GM19099 (cell line): ENCODE data around the gene STT3A.

ENCODE experiments used
- POLR2A ChIP-seq: IDR thresholded peaks from 3 replicates; pipeline ENCODE4 v1.6.1; 2011; ENCODE audit warnings: low read depth; ENCODE audit not compliant: insufficient read length; ENCODE audit errors: extremely low read depth

The STT3A gene

DNA sequence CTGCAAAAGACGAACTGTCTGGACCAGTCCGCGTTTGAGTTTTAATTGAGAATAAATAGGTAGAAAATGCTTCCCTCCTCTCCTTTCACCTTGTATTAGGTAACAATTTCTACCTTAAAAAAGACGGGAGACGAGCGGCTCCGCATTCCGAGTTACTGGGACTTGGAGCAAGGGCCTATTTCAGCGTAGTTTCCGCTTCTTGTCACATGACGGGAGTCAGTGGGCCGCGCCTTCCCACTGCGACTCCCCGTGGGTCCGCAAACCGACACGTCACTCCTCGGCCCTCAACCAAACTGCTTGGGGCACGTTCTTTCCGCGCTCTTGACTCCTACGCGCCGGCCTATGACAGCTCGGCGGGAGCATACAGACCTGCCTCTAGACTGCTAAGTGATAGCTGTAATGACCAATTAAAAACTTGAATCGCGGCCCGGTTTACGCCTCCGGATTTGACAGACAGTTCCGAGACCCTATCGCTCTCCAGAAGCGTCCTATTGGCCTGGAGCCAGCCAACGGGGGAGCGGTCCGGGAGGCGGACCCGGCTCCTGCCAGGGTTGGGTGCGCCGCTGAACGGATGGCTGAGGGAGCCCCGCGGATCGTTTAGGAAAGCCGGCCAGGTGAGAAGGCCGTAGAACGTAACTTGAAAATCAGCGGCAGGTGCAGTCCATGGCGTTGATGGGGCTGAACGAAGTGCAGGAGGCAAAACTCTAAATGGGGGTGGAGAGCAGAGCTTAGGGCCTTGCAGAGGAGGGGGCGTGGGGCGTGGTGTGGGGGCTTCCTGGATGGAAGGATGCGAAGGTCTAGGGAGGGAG lies at the start of gene STT3A:
TSS of gene STT3A (plus strand) at position 548 of the 809 bp plus-strand sequence. CDS start 3,064 bp downstream, outside the sequence.
- TF ChIP-seq POLR2A: peak; percentile 77

DNA sequence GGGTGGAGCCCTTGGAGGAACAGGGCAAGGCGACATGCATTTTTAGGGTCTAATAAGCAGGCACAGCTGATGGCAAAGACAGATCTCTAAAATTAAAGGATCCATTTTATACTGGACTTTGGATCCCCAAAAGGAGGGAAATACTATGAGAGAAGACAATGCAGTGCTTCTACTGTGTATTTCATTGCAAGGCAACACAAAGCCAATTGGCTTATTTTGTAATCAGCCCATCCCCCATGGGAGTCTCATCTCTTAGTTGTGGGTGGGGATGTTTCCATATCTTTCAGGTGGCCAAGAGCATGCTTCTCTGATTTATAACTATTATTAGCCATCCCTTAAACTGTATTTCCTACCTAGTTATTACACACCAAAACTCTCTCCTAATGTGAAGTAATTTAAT lies 41.9 kb upstream of the STT3A start:
- no peak for TF ChIP-seq POLR2A

DNA sequence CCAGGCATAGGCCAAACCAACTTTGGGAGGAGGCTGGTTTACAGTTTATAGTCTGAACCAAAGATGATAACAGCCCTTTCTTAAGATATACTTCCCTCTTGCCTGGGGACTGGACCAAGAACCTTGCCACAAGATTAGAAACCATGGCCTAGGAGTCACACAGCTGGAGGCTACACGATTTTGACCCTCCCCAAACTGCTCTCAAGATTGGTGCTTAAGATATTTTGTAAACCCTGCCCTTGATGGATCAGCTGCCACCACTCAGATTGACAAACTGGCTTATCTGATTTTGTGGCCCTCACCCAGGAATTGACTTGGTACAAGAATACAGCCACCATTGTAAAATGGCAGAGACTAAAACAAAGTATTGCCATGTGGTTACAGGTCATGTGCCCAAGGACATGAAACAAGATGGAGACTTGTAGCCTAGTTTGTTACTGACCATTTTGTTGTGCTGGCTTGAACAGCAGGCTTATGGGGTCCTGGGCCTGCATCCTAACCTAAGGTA lies 40.8 kb upstream of the STT3A start:
- TF ChIP-seq POLR2A: no peak

DNA sequence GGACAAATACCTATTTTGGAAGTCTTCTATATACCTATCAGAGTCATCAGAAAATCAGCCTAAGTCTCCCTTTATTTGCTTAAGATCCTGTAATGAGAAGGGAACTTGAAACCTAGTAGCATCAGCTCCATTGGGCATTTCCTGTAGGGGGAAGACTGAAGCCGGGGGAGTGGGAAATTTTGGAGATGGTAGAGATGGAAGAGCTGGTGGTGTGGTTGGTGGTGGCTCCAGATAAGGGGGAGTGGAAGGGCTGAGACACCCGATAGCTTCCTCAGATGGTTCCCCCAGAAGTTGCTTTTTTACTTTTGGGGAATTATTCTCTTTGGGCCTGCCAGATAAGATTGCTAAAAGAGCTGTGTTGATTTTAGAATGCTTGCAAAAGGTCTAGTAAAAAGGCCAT lies 39.7 kb upstream of the STT3A start:
- TF ChIP-seq POLR2A: no peak

DNA sequence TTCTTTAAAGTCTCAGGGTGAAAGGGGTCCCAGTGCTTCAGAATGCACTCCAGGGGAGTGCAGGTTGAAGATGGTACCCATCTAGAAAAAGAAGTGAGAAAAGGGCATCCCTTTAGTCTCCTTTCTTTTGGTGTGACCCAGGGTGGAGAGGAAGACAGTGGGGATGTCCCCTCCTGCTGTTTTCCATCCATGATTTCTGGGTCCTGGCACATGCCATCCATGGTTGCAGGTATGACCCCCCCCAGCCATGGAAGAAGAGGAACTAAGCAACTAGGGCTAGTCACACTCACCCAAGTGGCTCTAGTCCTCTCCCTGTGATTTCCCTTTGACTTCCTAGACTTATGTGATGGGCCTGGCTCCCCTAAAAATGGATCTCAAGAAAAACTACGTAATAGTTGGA lies 39.3 kb upstream of the STT3A start:
- no peak for TF ChIP-seq POLR2A

DNA sequence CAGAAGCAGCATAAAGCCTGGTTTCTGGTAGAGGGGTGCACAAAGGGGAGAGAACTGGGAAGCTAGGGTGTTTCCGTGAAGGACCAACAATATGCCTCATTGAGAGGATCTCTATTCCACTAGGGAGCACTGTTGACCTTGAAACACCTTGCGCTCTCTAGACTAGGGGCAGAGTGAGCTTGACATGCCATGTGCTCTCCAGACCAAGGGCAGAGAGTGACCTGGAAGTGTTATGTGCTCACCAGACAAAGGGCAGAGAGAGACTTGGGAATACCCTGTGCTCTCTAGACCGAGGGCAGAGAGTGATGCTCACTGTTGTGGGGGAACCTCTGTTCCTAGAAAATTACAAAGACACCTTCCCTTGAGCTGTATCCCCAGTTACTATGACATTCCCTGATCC lies 38.6 kb upstream of the STT3A start:
- TF ChIP-seq POLR2A: no peak

DNA sequence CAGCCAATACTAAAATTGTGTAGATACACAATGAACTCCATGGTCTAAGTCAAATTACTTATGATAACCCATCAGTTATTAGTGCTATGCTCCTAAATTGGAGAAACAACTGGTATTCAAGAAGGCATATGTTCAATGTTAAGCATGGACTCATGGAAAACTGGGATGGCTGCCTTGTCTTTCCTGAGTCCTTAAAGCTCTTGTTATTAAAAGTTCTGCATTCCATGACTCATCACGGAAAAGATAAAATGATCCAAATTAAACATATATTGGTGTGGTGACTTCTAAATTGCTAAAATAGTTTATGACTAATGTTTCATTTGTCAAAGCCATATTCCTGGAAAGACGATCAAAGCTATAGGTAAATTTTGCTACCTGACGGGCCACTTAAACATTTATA lies 32.8 kb upstream of the STT3A start:
- no peak for TF ChIP-seq POLR2A

DNA sequence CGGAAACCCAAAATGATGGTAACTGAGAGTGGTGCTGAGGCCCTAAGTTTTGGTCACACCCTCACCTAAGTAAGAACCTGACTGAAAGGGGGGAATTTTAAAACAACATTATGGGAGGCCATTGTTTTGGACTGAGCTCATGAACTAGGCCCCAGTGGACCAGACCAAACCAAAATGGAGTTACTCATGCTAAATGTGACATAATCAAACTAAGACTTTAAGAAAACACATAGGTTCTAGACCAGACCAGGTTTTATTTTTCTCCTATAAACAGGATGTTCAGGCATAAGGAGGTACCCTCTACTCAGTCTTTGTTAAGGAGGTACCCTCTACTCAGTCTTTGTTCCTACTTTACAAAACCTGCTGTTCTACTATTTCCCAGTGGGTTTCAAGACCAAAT lies 30.7 kb upstream of the STT3A start:
- no peak for TF ChIP-seq POLR2A

DNA sequence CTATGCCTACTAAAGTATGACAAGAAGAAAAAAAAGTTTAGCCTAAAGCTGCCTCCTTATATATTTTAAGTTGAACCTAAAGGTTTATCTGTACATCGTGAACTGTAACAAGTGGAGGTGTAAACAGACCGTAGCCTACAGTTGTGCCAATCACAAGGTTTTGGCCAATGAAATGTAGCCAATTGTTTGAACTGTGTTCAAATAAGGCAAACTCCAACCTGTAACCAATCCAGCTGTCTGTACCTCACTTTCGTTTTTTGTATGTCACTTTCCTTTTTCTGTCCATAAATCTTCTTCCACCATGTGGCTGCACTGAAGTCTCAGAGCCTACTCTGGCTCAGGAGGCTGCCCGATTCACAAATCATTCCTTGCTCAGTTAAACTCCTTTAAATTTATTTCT lies 30.2 kb upstream of the STT3A start:
- no peak for TF ChIP-seq POLR2A

DNA sequence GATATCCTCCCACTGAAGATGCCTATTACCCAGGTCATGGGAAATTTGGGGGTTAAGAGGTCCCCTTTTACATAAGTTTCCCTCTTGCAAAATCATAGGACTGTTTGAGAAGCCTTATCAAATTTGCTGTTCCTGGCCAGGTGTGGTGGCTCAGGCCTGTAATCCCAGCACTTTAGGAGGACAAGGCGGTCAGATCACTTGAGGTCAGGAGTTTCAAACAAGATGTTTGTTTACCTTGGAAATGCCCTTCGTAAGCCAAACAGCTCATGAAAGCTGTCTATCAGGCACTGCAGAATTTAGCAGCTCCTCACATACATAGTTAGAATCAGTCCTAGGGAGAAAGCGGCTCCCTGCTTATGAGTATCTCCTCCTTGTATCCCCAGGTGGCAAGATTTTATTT lies 28.3 kb upstream of the STT3A start:
- TF ChIP-seq POLR2A: no peak

DNA sequence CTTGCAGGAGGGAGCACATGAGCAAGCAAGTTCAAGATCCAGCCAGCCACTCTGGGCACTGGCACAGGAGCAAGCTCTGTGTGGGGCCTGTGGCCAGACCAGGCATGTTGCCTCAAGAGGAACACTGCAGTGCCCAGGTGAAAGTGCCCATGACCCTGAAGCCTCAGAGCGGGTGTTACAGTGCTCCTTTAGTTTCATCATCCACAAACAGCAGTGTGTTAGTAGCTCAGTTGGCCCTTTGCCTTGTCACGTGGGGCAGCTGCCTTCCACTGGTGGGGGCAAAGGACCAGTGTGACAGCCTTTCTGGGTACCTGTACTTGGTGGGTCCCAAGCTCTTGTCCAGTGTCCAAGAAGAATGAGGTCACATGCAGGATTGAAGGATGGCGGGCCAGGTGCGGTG lies 26.4 kb upstream of the STT3A start:
- no peak for TF ChIP-seq POLR2A

DNA sequence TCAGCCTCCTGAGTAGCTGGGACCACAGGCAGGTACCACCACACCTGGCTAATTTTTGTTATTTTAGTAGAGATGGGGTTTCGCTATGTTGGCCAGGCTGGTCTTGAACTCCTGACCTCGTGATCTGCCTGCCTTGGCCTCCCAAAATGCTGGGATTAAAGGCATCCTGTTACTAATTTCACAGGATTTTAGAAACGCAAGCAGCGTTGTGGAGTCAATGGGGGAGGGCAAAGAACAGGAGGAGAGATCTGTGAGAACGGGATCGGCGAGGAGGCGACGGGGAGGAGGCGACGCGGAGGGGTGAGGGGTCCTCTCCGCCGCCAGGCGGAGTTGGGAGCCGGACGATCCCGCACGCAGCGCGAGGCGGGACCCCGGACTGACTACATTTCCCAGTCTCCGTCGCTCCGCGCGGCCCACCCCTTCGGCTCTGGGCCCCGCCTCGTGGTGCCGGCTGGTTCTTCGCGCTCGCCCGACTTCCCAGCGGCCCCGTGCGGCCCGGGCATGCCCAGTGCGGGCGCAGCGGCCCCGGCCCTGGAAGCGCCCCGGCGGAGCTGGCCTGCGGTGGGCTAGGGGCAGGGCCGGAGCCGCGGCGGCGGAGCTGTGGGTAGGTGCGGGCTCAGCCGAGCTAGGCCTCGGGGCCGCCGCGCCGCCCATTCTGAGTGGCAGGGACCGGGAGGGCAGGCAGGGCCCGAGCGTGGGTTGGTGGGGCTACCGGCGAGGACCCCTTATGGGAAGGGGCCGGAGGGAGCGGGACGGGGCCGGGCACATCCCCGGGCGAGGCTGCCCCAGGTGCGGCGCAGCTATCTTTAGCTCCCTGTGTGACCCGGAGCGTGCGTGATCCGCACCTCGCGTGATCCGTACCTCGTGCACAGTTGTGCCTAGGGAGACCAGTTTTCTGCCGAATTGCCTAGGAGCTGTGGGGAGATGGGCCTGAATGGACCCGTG lies 23.4 kb upstream of the STT3A start, which contains the start of gene EI24:
TSS of gene EI24 (plus strand) at position 508 of the 945 bp plus-strand sequence. CDS start 3,051 bp downstream, outside the sequence.
- TF ChIP-seq POLR2A: peak; percentile 92

DNA sequence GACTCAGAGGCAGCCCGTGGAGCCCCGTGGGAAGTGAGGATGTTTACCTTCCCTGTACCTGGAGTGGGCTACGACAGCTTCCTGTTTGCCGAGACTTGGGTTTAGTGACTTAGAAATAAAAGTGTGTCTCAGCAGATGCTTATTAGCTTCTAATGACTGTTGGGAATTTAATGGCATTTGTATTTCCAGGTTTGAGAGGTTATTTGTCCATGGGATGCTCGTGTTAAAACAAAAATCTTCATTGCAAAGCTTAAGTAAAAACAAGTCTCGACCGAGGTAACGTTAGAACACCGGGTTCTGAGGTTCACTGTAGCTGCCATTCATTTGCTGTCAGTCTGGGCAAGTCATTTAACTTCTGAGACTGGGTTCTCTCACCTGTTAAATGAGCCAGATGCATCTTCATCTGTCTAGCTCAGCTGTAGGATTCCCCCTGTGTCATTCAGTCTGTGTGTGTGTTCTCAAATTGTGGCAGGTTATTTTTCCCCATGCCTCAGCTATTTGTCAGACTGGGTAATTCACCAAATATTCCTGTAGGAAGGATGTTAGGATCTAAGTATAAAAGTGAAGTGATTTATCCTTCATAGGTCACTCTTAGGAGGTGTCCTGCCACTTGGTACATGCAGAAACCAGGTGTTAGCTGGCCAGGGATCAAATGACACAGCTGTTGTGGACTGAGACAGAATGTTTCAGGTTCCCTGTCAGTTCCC lies 22.6 kb upstream of the STT3A start:
- TF ChIP-seq POLR2A: no peak

DNA sequence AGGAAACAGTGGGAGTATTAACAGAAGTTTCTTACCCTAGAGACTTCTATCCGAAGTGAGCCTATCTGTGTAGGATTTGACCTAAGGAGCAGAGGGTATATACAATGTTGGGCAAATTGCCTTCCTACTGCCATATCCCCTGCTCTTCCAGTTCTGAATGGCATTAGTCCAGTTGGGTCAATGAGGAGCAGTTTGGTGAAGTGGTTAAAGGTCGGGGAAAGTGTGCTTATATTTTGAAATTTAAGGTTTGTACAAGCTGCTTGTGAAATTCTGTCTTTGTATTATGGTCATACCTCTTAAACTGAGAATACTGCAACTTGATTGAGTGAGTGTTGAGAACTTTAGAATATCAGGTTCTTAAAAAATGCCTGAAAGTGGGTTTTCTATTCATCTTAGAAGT lies 21.7 kb upstream of the STT3A start:
- TF ChIP-seq POLR2A: no peak

DNA sequence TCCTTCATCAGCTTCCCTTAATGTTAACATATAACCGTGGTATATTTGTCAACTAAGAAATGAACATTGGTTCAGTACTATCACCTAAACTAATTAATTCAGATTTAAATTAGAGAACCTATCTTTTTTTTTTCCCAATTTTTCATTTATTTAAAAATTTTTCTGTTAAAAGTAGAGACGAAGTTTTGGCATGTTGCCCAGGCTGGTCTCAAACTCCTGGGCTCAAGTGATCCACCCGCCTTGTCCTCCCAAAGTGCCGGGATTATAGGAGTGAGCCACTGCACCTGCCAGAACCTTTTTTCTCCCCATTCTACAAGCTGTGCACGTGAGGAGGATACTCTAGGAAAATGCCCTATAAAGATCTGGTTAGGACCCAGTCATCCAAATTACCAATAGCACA lies 19.7 kb upstream of the STT3A start:
- no peak for TF ChIP-seq POLR2A

DNA sequence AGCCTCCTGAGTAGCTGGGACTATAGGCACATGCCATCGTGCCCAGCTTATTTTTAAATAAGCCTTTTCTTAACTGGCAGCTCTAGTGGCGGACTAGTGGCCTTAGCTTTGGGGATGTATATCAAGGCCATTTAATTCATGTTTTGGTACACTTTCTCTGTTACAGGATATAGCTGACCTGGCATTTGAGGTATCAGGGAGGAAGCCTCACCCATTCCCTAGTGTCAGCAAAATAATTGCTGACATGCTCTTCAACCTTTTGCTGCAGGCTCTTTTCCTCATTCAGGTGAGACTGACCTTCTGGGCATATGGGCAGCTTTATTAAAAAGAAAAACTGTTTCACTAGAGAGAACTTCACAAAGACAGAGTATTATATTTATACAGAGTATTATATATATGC lies 13.9 kb upstream of the STT3A start:
- TF ChIP-seq POLR2A: no peak

DNA sequence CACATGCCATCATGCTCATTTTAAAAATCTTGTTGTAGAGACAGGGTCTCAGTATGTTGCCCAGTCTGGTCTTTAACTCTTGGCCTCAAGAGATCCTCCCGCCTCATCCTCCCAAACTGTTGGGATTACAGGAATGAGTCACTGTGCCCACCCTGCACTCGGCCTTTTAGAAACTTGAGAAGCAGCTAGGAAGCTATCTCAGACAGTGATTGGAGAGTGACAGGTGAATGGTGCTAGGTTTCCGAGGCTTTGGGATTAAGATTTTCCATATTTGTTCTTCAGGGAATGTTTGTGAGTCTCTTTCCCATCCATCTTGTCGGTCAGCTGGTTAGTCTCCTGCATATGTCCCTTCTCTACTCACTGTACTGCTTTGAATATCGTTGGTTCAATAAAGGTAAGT lies 12.8 kb upstream of the STT3A start:
- no peak for TF ChIP-seq POLR2A
